Fibroblast of pulmonary artery (primary cell): ENCODE data around the gene HBG1.

Source experiments
- DNase-seq: peaks from one replicate; pipeline ENCODE4 v3.0.0-alpha.2; 2010; ENCODE audit warnings: low read depth
- H3K4me3 ChIP-seq: replicated peaks from 2 replicates; pipeline ENCODE4 v1.5.1; 2011; ENCODE audit warnings: low read depth, mild to moderate bottlenecking, control low read depth, low read length, moderate library complexity
- CTCF ChIP-seq: IDR thresholded peaks from 2 replicates; pipeline ENCODE4 v1.5.1; 2011; ENCODE audit warnings: mild to moderate bottlenecking, control low read depth, low read length, inconsistent platforms; ENCODE audit errors: missing control alignments

Gene HBG1

GRCh38 chr11:5245155-5245554 is 4.5 kb downstream of the HBG1 start:
- no peak for TF ChIP-seq CTCF
- DNase-seq, result no peak
- H3K4me3 ChIP-seq, result no peak overlapping the region

GRCh38 chr11:5243816-5244180 is 5.9 kb downstream of the HBG1 start:
- no peak for DNase-seq
- TF ChIP-seq CTCF, result no peak
- no peak overlapping the region for H3K4me3 ChIP-seq

GRCh38 chr11:5242933-5243815 is 6.5 kb downstream of the HBG1 start:
- TF ChIP-seq CTCF, result no peak
- DNase-seq, result no peak
- H3K4me3 ChIP-seq, result no peak overlapping the region

- no peak overlapping the region for H3K4me3 ChIP-seq
Measured at GRCh38 chr11:5242208-5242607, 7.4 kb downstream of the HBG1 start.

GRCh38 chr11:5241458-5241857 is 8.2 kb downstream of the HBG1 start:
- DNase-seq, result no peak
- no peak for TF ChIP-seq CTCF
- no peak overlapping the region for H3K4me3 ChIP-seq

More at GRCh38 chr11:5242208-5242607, 7.4 kb downstream of the HBG1 start:
- no peak for DNase-seq
- no peak for TF ChIP-seq CTCF

GRCh38 chr11:5240458-5240857 is 9.2 kb downstream of the HBG1 start:
- no peak for TF ChIP-seq CTCF
- no peak overlapping the region for H3K4me3 ChIP-seq
- no peak for DNase-seq

GRCh38 chr11:5240056-5240455 is 9.6 kb downstream of the HBG1 start:
- TF ChIP-seq CTCF, result no peak
- DNase-seq, result no peak
- H3K4me3 ChIP-seq, result no peak overlapping the region
